ENCODE results near the gene ADIPOQ.
"Not testable (repeated sequence)": the region's sequence is repeated elsewhere in the genome, so short reads cannot be mapped to it uniquely, and the experiment has no call there.

Gene ADIPOQ

DNA sequence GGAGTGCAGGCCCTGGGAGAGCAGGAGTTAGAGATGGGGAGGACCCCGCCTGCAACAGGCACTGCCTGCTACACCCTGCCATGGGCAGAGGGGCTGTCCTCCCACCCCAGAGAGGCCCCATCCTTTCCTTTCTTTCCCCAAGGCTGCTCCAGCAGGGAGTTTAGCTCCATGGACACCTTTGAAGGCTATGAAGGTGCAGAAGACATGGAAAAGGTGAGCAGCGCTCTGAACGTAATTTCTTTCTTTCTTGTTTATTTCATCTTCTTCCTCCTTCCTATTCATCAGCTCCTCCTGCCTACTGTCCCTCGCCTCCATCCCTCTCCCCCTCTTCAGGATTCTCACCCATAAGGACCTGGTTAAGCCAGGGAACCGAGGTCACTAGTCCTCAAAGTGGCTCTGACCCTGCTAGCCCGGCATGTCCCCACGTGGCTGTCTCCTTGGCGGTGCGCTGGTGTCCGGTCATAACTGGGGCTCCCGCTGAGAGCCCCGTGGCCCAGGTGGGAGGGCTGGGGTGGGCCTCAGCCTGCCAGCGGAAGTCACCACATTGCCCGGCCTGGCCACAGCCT is 16.0 kb upstream of the ADIPOQ start:
- no peak for DNase-seq (ENCODE audit: low read depth in 2 of 2)

DNA sequence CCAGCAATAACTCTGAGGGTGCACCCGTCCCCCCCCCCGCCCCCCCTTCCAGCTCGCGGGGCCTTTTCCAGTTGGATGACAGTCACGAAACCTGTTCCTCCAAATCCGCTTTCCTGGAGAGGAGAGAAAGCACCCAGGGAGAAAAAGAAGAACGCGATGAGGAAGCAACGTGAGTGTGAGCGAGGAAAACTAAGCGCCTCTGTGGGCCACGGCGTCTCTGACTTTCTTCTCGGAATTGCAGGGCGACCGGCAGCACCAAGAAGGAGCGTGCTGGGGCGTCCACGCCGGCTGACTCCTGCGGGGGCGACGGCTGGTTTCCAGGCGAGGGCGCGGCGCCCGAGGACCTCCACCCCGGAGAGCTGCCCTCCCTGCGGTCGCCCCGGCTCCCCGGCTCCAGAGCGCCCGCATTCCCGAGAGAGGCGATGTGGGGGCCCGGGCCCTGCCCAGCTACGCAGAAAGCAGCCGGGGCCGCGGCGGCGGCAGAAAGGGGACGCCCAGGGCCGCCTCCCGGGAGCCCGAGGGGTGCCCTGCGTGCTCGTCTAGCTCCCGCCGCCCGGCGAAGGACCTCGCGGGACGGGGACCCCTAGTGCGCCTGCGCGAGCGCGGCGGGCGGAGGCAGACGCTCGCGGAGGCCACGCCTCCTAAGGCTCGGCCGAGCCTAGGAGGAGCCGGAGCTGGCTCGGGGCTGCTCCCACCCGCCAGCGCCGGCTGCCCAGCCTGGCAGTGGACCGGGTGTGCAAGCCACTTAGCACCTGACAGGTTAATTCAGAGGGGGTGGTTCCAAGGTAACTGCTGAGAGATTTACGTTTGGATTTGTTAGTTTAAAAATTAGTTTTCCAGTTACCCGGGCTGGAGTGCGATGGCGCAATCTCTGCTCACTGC is 15.3 kb upstream of the ADIPOQ start:
- DNase-seq (ENCODE audit: low read depth in 2 of 2) = peak; percentile 66 to 72

DNA sequence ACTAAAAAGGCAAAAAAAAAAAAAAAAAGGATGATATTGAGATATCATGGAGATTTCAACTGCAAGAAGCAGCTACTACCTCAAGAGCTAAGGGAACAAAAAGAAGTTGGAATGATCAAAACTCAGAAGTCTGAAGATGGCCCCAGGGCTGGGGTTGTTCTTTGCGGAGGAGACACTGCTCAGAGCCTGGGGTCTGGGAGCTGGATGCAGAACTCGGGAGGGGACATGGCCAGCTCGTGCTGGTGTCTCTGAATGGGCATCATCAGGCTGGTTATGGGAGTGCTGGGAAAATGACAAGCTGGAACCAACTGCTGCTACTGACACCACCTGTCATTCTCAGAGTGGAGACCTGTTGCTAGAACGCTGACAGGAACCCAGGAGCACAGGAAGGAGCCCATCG is 14.2 kb upstream of the ADIPOQ start:
- DNase-seq (ENCODE audit: low read depth in 2 of 2) = no peak

DNA sequence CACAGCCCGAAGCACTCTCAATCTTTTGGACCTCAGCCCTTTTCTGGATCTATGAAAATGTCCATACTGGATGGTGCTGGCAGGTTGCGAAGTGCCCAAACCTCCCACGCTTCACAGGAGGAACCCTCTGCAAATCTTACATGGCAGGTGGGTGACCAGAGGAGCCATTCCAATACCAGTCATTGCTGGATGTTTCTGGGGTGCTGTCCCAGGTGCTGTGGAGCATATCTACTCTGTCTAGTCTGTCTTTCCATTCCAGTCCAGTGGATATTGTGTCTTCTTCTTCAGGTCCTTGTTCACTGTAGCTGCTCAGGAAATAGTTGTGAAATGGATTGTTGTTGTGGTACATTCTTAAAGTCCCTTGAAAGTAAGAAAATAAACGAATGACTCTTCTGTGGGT is 10.7 kb upstream of the ADIPOQ start:
- no peak for DNase-seq (ENCODE audit: low read depth in 2 of 2)

DNA sequence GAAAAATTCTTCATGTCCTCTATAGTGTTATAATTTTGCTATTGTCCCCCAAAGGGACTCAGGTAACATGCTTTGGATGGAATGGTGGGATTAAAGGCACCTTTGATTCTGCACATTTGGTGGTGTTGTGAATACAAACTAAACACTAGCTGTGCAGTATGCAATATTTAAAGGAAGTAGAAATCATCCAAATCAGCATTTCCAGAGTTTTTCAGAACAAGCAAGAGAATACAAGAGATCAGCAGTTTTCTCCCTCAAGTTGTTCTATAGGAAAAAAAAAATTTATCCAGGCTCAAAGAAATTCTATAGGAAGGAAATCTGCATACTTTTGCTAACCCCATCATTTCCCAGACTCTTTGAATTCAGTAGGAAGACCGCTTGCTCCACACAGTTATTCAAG is 10.2 kb upstream of the ADIPOQ start:
- no peak for DNase-seq (ENCODE audit: low read depth in 2 of 2)

DNA sequence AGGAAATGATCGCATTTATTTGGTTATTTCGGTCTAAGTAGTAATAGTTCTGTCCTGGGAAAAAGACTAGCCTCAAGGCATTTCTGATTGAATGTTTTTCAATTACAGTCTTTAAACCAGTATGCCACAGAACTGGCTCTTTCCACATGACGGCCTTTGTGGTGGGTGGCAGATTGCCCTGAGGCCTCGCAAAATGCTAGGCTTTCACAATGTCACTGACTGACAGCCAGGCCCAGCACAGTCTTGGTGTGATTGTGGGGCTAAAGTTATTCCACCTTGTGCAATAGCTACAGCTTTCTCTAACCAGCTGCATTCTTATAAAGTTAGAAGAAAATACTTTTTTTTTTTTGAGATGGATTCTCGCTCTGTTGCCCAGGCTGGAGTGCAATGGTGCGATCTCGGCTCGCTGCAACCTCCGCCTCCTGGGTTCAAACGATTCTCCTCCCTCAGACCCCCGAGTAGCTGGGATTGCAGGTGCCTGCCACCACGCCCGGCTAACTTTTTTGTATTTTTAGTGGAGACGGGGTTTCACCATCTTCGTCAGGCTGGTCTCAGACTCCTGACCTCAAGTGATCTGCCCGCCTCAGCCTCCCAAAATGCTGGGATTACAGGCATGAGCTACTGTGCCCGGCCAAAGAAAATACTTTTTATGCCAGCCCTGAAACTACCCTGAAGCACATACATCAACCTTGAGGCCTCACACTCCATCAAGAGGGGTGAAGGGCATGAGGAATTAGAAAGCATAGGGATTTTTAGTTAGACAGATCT is 2.5 kb upstream of the ADIPOQ start:
- no peak for DNase-seq (ENCODE audit: low read depth in 2 of 2)

DNA sequence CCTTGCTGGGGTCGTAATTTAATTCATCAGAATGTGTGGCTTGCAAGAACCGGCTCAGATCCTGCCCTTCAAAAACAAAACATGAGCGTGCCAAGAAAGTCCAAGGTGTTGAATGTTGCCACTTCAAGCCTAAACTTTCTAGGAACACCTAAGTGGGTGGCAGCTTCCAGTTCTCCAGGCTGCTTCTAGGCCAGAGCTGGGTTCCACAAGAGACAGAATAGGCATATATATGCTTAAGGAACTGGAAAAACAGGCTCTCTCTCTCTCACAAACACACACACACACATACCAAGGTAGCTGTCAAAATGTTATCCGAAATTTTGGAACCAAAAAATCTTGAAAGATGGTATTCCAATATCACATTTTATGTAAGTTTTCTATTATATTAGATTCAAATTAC is 890 bp upstream of the ADIPOQ start:
- DNase-seq (ENCODE audit: low read depth in 2 of 2) = no peak

DNA sequence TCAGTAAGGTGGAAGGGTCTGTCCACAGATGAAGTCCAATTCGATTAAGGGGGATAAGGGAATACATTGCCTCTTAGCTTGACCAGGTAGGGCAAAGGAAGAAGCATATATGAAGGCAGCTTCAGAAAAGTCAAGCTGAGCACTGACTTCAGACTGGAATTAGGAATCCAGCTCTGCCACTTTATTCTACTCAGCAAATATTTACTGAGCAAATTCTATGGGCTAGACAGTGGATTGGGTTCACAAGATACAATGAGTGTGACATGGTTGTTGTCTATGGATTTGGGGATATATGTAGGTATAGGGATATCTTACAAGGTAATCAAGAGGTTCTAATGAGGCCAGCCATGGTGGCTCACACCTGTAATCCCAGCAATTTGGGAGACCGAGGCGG is 526 bp downstream of the ADIPOQ start:
- DNase-seq (ENCODE audit: low read depth in 2 of 2) = no peak

DNA sequence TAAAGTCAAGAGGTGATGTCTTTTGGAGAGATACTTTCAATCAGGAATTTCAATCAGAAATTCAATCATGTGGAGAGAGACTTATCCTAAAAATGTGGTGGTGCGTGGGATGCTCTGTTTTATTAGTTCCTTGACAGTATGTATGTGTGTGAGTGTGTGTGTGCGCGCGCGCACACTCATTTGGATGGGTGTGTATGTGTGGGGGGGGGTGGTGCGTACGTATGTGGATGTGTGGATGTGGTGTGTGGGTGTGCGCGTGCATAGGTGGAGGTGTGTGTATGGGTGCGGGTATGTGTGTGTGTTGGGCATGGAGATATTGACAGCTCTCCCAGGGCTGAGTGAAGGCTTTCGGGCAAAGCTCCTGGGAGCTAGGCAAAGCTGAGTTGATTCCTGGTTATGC is 2.4 kb downstream of the ADIPOQ start:
- DNase-seq (ENCODE audit: low read depth in 2 of 2) = no peak

DNA sequence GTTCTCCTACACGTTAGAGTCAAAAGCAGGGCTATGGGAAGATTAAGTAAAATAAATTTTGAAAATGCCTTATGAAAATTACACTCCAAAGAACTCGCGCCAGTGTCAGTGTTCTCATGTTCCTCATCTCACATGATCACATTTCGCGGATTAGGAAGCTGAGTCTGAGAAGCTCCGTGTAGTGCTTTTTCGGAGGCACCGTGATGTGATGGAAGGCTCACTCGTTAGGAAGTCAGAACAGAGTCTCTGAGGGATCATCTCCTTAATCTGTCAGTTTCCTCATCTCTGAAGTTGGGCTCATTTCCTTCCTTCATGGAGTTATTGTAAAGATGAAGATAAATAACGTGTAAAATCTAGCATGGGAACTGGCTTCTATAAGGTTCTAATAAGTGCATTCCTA is 3.2 kb downstream of the ADIPOQ start:
- DNase-seq (ENCODE audit: low read depth in 2 of 2) = no peak

DNA sequence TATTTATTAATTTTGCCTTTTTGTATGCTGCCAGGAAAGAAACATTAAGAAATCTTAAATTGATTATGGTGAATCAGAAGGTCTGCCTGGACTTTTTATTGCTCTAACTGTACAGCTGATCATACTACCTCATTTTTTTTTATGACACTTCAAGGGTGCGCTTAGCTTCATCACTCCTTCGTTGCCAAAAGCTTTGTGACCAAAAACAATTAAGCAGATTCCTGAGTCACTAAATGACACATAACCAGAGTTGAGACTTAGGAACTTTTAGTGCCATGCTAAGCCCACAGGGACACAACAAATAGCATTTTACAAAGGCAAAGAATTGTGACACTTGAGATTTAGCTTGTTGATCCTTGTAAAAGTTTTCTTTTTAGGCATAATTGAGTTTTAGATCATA is 4.9 kb downstream of the ADIPOQ start:
- no peak for DNase-seq (ENCODE audit: low read depth in 2 of 2)

DNA sequence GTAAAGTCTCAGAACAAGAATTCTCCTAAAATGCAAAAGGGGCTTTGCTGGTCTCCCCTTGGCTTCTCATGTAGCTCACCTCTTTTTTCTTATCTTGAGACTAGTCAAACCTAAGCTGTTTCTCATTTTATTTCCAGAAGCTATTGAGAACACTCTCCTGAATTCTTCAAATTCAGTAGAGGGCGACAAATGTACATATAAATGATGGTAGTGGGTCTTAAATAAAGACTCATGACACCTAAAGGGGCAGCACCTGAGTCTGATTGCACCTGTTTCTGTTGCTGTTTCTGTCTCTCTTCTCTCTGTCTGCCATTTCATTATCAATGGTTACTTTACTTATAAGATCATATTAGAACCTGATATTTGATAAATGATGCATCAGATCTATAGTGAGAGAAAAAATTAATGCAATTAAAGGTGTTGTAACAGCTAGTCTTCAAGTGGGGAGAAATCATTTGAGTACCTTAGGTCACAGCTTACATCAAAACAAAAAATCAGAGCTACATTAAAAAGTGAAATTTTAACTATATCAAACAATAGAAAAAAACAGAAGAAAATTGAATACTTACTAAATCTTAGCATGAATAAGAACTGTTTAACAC is 7.0 kb downstream of the ADIPOQ start:
- DNase-seq (ENCODE audit: low read depth in 2 of 2) = no peak

DNA sequence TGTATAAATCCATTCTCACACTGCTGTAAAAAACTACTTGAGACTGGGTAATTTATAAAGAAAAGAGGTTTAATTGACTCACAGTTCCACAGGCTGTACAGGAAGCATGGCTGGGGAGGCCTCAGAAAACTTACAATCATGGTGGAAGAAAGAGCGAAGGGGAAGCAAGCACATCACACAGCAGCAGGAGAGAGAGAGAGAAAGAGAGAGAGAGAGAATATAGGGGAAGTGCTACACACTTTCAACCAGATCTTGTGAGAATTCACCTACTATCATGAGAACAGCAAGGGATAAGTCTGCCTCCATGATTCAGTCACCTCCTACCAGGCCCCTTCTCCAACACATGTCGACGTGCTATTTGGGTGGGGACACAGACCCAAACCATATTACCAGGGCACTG is 9.3 kb downstream of the ADIPOQ start:
- not testable (repeated sequence) for DNase-seq (ENCODE audit: low read depth in 2 of 2)

DNA sequence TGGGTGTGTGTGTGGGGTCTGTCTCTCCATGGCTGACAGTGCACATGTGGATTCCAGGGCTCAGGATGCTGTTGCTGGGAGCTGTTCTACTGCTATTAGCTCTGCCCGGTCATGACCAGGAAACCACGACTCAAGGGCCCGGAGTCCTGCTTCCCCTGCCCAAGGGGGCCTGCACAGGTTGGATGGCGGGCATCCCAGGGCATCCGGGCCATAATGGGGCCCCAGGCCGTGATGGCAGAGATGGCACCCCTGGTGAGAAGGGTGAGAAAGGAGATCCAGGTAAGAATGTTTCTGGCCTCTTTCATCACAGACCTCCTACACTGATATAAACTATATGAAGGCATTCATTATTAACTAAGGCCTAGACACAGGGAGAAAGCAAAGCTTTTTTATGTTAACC is 10.5 kb downstream of the ADIPOQ start:
- no peak for DNase-seq (ENCODE audit: low read depth in 2 of 2)

DNA sequence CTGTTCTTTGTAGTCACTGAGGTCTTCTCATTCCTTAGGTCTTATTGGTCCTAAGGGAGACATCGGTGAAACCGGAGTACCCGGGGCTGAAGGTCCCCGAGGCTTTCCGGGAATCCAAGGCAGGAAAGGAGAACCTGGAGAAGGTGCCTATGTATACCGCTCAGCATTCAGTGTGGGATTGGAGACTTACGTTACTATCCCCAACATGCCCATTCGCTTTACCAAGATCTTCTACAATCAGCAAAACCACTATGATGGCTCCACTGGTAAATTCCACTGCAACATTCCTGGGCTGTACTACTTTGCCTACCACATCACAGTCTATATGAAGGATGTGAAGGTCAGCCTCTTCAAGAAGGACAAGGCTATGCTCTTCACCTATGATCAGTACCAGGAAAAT is 11.6 kb downstream of the ADIPOQ start:
- no peak for DNase-seq (ENCODE audit: low read depth in 2 of 2)

DNA sequence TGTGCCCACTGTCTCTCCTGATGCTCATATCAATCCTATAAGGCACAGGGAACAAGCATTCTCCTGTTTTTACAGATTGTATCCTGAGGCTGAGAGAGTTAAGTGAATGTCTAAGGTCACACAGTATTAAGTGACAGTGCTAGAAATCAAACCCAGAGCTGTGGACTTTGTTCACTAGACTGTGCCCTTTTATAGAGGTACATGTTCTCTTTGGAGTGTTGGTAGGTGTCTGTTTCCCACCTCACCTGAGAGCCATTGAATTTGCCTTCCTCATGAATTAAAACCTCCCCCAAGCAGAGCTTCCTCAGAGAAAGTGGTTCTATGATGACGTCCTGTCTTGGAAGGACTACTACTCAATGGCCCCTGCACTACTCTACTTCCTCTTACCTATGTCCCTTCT is 12.4 kb downstream of the ADIPOQ start:
- no peak for DNase-seq (ENCODE audit: low read depth in 2 of 2)

DNA sequence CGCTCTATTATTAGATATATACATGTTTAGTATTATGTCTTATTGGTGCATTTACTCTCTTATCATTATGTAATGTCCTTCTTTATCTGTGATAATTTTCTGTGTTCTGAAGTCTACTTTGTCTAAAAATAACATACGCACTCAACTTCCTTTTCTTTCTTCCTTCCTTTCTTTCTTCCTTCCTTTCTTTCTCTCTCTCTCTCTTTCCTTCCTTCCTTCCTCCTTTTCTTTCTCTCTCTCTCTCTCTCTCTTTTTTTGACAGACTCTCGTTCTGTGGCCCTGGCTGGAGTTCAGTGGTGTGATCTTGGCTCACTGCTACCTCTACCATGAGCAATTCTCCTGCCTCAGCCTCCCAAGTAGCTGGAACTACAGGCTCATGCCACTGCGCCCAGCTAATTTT is 15.2 kb downstream of the ADIPOQ start:
- no peak for DNase-seq (ENCODE audit: low read depth in 2 of 2)

DNA sequence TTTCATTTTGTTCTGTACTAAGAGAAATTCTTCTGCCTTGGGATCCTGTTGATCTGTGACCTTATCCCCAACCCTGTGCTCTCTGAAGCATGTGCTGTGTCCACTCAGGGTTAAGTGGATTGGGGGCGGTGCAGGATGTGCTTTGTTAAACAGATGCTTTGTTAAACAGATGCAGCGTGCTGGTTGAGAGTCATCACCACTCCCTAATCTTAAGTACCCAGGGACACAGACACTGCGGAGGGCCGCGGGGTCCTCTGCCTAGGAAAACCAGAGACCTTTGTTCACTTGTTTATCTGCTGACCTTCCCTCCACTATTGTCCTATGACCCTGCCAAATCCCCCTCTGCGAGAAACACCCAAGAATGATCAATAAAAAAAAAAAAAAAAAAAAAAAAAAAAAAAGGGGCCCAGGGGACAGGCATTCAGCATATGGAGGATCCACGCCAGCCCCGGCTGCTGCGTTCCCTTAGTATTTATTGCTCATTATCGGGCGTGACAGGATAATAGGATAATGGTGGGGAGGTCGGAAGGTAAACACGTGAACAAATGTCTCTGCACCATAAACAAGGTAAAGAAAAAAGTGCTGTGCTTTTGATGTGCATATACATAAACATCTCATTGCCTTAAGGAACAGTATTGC is 22.8 kb downstream of the ADIPOQ start:
- DNase-seq (ENCODE audit: low read depth in 2 of 2) = not testable (repeated sequence)

DNA sequence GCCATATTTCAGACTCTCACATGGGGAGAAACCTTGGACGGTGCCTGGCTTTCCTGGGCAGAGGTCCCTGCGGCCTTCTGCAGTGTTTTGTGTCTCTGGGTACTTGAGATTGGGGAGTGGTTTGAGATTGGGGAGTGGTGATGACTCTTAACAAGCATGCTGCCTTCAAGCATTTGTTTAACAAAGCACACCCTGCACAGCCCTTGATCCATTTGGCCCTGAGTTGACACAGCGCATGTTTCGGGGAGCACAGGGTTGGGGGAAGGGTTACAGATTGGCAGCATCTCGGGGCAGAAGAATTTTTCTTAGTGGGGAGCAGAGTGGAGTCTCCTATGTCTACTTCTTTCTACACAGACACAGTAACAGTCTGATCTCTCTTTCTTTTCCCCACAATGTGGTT is 23.6 kb downstream of the ADIPOQ start:
- not testable (repeated sequence) for DNase-seq (ENCODE audit: low read depth in 2 of 2)

DNA sequence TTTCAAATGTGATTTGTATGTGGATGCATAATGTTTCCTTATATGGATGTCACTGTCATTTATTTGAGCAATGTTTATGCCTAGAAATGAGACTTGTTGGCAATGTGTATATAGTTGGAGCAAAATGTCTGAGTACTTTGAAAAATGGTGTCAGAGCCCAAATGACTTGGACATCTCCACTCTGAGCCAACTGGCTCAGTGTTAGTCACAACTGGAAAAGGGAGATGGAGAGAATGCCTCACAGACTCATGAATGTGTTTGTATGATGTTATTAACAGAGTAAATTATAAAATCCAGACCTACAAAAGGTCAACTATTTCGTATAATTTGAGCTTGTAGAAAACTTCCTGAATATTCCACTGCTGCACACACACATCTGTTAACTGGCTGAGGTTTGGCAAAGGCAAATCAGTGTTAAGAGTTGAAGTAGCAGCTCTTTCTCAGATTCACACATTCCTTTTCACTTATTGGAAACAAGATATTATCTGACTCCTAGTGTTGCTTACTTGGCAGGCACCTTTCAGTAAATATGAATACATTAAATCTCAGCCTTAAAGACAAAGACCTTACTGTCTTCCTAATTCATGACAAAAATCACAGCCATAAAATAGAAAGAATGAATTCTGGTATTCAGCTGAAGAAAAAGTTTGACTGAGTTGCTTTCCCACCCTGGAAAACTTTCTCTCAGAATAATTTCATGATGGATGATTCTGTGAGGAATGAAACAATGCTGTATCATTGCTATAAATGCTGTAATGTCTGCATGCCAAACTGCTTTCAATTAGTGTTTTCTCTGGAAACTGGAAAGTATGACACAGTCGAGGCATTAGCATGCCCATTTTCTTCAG is 27.0 kb downstream of the ADIPOQ start:
- DNase-seq (ENCODE audit: low read depth in 2 of 2) = no peak
